Measurements from ENCODE around the gene KYAT1. TPM values are rescaled to one million over a fixed set of nuclear protein-coding genes. Genes with fewer than 3 reads are reported as not detected.

The KYAT1 gene
- total RNA-seq, 1 experiment from 2014 or later: 7.8 TPM

DNA sequence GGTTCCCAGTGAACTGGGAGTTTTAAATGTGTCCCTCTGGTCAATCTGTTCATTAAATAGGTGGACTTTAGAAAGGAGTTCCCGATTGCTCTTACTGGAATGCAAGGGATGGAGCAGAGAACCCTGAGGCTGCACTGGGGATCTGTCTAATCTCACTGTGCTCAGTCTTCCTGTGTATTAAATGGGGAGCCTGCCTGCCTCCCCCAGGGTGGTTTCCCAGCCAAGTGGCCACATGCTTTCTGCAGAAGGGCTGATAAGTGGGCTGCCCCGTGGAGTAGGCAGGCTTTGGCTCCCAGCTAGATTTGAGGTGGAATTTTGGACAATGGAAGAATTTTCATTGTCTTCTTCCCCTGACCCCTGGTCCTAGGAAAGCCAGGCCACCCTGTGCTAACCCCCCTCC is 25.0 kb upstream of the KYAT1 start:
- Mint-ChIP-seq H3K4me3 (ENCODE audit: unreplicated experiment) (no peak overlapping the region), H3K27me3 (ENCODE audit: insufficient read depth, unreplicated experiment) (no peaks in the 10 kb centered on the region), H3K27ac (ENCODE audit: unreplicated experiment) (no peak overlapping the region), H3K9me3 (ENCODE audit: unreplicated experiment) (no peaks in the 10 kb centered on the region), H3K4me1 (ENCODE audit: low read depth, unreplicated experiment) (peaks cover 8% of the 10 kb centered on the region), H3K36me3 (ENCODE audit: insufficient read depth, unreplicated experiment) (peaks cover 18% of the 10 kb centered on the region)
- CTCF ChIA-PET: no interaction called here
- Histone ChIP-seq H3K4me1 (peaks cover 7% of the 10 kb centered on the region), H3K9me3 (no peaks in the 10 kb centered on the region), H3K27me3 (replicated peaks; ENCODE audit: control insufficient read depth, insufficient read depth, low read length) (no peaks in the 10 kb centered on the region), H3K4me3 (ENCODE audit: low read depth, low read length) (no peak overlapping the region), H3K36me3 (ENCODE audit: control insufficient read depth, insufficient read depth, low read length) (peaks cover 1% of the 10 kb centered on the region; the same call in 1 of the 2 replicates)
- BruUV-seq (replicated peaks): no TSS peak
- POLR2A ChIA-PET: no interaction called here
- TF ChIP-seq, protein P1, sequence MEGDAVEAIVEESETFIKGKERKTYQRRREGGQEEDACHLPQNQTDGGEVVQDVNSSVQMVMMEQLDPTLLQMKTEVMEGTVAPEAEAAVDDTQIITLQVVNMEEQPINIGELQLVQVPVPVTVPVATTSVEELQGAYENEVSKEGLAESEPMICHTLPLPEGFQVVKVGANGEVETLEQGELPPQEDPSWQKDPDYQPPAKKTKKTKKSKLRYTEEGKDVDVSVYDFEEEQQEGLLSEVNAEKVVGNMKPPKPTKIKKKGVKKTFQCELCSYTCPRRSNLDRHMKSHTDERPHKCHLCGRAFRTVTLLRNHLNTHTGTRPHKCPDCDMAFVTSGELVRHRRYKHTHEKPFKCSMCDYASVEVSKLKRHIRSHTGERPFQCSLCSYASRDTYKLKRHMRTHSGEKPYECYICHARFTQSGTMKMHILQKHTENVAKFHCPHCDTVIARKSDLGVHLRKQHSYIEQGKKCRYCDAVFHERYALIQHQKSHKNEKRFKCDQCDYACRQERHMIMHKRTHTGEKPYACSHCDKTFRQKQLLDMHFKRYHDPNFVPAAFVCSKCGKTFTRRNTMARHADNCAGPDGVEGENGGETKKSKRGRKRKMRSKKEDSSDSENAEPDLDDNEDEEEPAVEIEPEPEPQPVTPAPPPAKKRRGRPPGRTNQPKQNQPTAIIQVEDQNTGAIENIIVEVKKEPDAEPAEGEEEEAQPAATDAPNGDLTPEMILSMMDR (IDR thresholded peaks at IDR 0.05; ENCODE audit: insufficient read depth in 1 of 2, low read depth in 1 of 2, low read length in 1 of 2, severe bottlenecking in 1 of 2, unreplicated experiment in 1 of 2): no peak
- intact Hi-C loops (cut with micrococcal nuclease; ENCODE audit: unreplicated experiment): no loop called here
- DNase-seq: no peak

DNA sequence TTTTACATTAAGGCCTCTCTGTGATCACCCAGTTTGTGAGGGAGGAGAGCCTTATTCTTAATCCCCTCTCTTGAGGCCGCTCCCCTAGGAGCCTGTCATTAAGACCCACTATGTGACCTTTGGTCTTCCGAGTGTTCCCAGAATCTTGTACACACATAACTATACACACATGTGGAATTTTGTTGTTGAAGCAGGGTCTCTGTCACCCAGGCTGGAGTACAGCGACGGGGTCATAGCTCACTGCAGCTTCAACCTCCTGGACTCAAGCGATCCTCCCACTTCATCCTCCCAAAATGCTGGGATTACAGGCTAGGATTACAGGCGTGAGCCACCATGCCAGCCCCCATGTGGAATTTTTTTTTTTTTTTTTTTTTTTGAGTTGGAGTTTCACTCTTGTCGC is 24.2 kb upstream of the KYAT1 start:
- H3K4me1 ChIP-seq: no peaks in the 10 kb centered on the region; the same call in 1 of the 2 replicates
- CTCF ChIA-PET: no interaction called here
- no peaks in the 10 kb centered on the region for H3K27me3 Mint-ChIP-seq (ENCODE audit: insufficient read depth, unreplicated experiment)
- TF ChIP-seq, protein P1 (IDR thresholded peaks at IDR 0.05; ENCODE audit: insufficient read depth in 1 of 2, low read depth in 1 of 2, low read length in 1 of 2, severe bottlenecking in 1 of 2, unreplicated experiment in 1 of 2): no peak
- H3K4me3 ChIP-seq (ENCODE audit: low read depth, low read length): no peak overlapping the region
- peaks cover 1% of the 10 kb centered on the region; the same call in 1 of the 2 replicates for H3K36me3 ChIP-seq (ENCODE audit: control insufficient read depth, insufficient read depth, low read length)
- no peaks in the 10 kb centered on the region for H3K9me3 ChIP-seq
- no peaks in the 10 kb centered on the region for H3K27me3 ChIP-seq (replicated peaks; ENCODE audit: control insufficient read depth, insufficient read depth, low read length)
- peaks cover 3% of the 10 kb centered on the region for H3K4me1 Mint-ChIP-seq (ENCODE audit: low read depth, unreplicated experiment)
- H3K9me3 Mint-ChIP-seq (ENCODE audit: unreplicated experiment): no peaks in the 10 kb centered on the region
- DNase-seq: no peak
- H3K36me3 Mint-ChIP-seq (ENCODE audit: insufficient read depth, unreplicated experiment): peaks cover 14% of the 10 kb centered on the region
- no peak overlapping the region for H3K4me3 Mint-ChIP-seq (ENCODE audit: unreplicated experiment)
- no TSS peak for BruUV-seq (replicated peaks)
- intact Hi-C loops (cut with micrococcal nuclease; ENCODE audit: unreplicated experiment): no loop called here
- POLR2A ChIA-PET: no interaction called here
- H3K27ac Mint-ChIP-seq (ENCODE audit: unreplicated experiment): no peak overlapping the region

DNA sequence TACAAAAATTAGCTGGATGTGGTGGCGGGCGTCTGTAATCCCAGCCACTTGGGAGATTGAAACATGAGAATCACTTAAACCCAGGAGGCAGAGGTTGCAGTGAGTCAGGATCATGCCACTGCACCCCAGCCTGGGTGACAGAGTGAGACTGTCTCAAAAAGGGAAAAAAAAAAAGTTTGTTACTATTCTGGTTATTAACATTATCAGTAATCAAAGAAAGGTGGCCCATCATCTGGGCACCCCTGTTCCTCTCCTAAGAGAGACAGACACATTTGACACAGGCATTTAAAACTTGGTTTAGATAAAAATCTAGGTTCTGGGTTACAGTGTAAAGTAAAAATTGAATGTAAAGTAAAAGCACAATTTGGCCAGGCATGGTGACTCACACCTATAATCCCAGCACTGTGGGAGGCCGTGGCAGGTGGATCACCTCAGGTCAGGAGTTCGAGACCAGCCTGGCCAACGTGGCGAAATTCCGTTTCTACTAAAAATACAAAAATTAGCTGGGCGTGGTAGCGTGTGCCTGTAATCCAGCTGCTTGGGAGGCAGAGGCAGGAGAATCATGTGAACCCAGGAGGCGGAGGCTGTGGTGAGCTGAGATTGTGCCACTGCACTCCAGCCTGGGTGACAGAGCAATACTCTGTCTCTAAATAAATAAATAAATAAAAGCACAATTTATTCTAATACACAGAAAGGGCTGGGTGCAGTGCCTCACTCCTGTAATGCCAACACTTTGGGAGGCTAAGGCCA is 22.3 kb upstream of the KYAT1 start:
- peaks cover 2% of the 10 kb centered on the region for H3K36me3 Mint-ChIP-seq (ENCODE audit: insufficient read depth, unreplicated experiment)
- TF ChIP-seq, protein P1 (IDR thresholded peaks at IDR 0.05; ENCODE audit: insufficient read depth in 1 of 2, low read depth in 1 of 2, low read length in 1 of 2, severe bottlenecking in 1 of 2, unreplicated experiment in 1 of 2): no peak
- no peak overlapping the region for H3K27ac Mint-ChIP-seq (ENCODE audit: unreplicated experiment)
- no peaks in the 10 kb centered on the region for H3K4me1 Mint-ChIP-seq (ENCODE audit: low read depth, unreplicated experiment)
- Histone ChIP-seq H3K36me3 (ENCODE audit: control insufficient read depth, insufficient read depth, low read length) (peaks cover 1% of the 10 kb centered on the region; the same call in 1 of the 2 replicates), H3K4me1 (no peaks in the 10 kb centered on the region), H3K9me3 (no peaks in the 10 kb centered on the region), H3K27me3 (replicated peaks; ENCODE audit: control insufficient read depth, insufficient read depth, low read length) (no peaks in the 10 kb centered on the region), H3K4me3 (ENCODE audit: low read depth, low read length) (no peak overlapping the region)
- CTCF ChIA-PET: interaction anchor here (0.7 kb wide), 1 partner anchor 26 kb away, joined by 3 read pairs; no protein-coding TSS in a partner anchor
- POLR2A ChIA-PET: no interaction called here
- no peaks in the 10 kb centered on the region for H3K9me3 Mint-ChIP-seq (ENCODE audit: unreplicated experiment)
- no peak overlapping the region for H3K4me3 Mint-ChIP-seq (ENCODE audit: unreplicated experiment)
- intact Hi-C loops (cut with micrococcal nuclease; ENCODE audit: unreplicated experiment): no loop called here
- no peak for DNase-seq
- no TSS peak for BruUV-seq (replicated peaks)
- H3K27me3 Mint-ChIP-seq (ENCODE audit: insufficient read depth, unreplicated experiment): no peaks in the 10 kb centered on the region

Data from Caco-2 (cell line).